T follicular helper cell (primary cell): Measurements from ENCODE around the gene CDX1.

ENCODE experiments used
- DNase-seq: peaks from one replicate; pipeline ENCODE4 v3.0.0-alpha.2; 2020; ENCODE audit warnings: low read depth

Gene CDX1

DNA sequence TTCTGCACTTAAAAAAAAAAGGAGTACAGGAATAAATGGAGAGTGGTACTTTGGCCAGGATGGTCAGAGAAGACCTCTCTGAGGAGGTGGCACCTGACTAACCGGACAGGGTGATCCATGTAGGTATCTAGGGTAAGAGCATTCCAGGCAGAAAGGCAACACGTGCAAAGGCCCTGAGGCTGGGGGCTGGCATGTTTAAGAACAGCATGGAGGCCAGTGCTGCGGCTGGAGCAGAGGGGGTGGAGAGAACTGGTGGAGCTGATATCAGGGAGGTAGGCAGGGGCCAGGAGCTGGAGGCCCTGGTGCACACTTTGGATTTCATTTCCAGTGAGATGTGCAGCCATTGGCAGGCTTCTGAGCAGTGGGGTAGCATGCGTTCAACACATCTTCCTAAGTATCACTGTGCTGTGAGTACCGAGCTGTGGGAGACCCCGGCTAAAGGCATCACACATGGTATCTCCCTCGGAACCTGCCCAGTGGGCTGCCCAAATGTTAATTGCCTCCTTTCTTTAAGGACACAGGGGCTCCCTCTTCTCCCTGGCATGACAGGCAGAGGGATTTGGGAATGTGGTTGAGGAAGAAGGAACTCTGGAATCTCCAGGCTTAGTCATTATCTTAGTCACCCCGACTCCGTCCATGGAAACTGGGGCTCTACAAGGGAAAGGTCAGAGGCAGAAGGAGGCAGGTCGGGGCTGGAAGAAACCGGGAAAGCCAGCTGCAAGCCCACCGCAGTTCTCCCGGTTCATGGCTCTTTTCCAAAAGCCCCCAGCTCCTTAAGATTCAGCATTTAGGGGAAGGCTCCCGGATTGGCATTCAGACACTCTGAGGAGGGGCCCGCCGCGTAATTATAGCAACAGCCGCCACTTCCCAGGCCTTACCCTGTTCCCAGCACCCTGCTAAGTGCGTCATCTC, 41.9 kb downstream of the CDX1 start:
- no peak for DNase-seq

DNA sequence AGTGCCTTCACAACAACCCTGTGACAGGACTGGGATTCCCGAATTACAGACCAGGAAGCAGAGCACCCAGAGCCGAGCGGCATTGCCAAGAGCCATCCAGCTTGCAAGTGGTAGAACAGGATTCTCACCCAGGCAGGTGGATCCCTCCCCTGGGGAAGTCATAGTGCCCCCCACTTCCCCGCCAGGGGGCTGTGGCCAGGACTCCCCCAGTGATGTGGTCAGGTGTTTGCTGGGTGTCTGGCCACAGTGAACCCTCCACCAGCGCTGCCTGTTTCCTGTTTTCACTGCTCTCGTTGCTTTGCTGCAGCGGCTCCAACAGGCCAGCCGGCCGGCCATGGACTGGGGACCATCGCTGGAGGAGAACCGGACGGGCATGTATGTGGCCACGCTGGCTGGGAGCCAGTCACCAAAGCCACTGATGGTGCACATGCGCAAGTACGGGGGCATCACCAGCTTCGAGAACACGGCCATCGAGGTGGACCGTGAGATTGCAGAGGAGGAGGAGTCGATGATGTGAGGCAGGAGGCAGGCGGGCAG, 42.6 kb downstream of the CDX1 start:
- no peak for DNase-seq

DNA sequence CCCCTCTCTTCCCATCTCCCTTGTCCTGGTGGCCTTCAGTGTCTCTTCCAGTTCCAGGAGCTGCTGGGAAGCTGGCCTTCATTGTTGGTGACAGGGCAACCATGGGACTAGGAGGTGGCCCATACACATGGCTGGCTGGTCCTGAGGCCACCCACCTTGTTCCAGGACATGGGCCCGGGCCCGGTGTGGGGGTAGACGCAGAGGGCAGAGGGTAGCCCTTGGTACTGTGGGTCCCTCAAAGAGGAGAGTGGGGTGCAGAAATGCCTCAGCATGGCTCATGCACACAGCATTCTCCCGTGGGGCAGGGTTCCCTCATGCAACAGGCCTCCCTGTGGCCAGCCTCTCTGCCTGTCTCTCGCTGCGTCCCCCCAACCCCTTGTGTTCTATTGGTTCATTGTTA, 44.1 kb downstream of the CDX1 start:
- no peak for DNase-seq

DNA sequence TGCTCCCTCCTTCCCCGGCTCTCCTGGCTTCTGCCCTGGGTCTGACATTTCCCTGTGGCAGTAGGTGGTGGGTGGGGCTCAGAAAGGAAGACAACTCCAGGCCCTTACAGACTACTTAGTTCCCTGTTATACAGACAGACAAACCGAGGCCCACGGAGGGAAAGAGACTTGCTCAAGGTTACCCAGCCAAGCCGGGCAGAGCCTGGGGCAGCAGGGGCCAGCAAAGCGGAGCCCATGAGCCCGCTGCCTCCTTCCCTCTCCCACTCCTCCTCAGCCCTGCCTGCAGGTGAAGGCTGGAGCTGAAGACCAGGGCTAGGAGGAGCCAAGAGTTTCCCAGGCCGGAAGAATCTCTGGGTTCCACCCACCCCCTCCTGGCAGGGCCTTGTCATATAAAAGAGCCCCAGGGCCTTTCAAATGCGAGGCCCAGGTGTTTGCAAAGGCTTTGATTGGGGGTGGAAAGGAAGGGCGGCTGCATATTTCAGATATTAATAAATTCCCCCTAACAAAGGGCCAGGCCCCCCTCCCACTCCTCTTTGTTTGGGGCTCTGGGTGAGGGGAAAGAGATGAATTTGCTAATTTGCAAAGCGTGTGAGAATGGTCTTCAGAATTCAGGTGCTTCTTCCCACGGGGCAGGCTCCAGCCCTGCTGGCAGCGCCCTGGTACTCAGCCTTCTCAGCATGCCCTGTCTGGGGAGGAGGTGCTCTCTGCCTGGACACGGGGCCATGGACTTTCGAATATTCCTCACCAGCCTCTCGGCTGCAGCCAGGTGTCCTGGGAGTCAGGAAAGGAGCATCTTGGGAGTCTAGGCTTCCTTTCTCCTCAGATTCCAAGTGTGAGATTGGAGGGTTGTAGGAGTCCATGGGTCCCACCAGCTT, 44.8 kb downstream of the CDX1 start:
- no peak for DNase-seq

DNA sequence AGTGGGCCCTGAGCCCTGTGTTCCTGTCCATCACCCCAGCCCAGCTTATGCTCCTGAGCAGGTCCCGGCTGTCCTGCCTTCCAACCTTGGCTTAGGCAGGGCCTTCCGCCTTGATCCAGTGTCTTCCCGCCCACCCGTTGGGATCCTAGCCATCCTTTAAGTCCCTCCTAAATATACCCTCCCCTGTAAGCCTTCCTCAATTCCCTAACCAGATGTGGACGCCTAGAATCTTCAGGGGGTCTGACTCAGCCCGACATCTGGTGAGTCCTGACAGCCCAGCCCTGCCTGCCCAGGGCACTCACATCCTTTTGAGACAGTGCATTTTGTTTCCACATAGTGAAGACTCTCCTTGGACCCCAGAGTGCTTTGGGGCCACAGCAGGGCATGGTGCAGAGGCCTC, 47.0 kb downstream of the CDX1 start:
- DNase-seq: no peak

DNA sequence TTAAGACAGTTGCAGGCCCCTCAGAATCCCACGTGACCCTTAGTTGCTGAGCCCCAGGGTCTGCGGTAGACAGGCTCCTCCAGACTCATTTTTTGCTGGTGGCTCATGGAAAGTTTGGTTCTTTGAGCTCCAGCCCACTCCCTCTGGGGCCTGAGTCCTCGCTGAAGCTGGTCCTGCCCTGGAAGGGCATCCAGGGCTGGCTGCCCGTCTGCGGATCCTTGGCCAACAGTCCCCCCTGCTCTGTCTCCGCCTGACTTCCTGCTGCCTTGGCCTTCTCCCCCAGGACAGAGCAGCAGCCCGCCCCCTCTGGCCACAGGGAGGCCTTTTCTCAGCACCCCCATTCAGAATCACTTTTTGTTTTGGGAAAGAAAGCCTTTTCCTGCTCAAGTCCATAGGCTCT, 47.7 kb downstream of the CDX1 start:
- DNase-seq: no peak

DNA sequence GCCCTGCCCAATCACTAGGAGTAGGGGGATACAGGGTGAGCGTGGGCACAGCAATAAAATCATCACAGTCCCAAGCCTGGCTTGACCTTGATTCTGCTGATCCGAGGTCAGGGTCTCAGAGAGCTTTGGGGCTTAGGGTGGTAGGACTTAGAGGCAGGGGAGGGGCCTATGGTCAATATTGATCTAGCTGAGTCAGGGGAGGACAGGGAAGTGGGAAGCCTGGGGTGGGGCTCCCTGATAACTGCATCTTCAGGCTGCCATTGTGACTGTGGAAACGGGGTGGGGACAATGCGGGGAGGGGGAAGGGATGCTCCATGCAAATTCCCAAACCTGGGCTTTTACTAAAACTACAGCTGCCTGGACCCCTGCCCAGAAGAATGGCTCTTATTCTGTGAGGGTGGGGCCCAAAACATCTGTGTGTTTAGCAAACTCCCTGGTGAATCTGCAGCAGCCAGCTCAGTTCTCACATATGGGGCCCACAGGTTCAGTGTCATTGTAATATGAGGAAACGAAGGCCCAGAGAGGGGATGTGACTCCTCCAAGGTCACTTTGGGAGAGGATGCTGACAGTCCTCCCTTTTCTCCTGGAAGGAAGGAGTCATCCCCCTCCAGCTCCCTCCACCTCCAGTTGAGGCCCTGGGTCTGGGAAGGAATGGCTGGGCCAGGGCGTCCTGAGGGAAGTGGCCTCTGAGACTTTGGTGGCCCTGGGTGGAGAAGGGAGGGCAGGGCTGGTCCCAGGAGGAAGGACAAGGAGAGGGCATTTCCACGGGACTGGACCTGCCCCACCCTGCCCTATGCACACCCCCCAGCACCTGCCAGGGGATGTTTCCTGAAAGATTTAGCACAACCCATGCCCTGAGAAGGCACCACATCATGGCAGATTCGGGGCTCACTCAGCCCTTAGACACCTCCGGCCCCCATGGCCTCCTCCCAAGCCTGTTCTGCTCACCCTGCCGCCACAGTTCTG, 49.7 kb downstream of the CDX1 start:
- no peak for DNase-seq

DNA sequence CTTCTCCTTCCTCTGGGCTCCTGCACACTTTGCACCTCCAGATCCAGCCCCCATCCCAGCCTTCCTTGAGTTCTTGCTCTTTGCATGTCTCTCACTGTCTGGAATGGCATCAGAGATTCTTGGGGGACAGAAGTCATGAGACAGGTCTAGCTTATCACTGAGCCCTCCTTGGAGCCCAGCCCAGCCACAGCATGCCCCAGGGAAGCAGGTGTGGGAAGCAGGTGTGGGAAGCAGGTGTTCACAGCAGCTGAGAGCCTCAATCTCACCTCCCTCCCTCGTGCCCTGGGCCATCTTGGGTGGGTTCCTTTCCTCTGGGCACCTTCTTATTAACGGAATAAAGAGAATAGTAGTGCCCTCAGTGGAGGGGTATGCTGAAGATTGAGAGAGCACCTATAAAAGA, 50.5 kb downstream of the CDX1 start:
- DNase-seq: no peak

DNA sequence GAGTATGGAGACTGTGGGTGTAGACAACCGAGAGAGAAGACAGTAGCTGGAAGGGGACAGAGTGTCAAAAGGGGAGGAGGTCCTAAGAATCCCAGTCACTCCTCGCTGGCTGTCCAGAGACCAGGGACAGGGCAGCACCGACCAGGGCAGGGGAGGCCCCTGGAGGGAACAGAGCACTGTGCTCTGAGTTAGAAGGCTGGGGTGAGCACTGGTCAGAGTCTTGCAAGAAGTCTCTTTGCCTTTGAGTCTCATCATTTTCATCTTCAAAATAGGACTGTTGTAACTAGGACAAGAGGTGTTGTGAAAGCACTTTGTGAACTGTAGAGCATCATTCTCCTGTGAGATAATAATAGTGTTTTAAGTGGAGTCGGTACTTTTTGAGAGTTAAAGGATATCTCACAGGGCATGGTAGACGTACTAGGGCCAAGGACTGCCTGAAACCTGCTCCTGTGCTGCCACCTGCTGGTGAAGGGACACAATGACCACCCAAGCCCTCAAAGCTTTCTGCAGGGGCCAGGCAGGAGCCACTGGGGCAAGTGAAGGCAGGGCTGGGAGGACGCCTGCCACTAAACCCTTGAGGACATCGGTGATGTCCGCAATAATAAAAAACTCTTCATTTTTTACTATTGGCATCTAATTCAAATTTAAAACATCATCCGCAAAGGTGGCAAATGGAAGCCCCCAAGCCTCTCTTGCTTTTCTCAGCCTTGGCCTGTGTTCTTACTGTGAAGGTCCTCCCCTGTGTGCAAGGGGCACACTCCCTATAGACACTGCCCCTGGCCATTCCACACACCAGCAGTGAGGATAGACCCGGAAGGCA, 51.5 kb downstream of the CDX1 start:
- peak; percentile 64 for DNase-seq

DNA sequence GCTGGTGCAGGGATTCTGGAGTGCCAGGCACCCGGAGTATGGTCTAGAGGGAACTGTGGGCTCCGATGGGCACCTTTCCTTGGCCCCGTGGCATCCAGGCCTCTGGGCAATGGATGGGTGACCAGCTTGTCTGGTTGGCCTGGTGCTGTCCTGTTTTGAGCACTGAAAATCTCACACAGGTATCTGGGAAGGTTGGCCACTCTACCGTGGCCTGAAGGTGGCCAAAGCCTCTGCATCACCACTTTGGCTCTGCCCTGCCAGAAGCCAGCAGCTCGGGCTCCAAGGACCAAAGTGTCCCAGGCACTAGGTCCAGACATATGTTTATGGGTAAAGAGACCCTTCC, 52.1 kb downstream of the CDX1 start:
- no peak for DNase-seq

DNA sequence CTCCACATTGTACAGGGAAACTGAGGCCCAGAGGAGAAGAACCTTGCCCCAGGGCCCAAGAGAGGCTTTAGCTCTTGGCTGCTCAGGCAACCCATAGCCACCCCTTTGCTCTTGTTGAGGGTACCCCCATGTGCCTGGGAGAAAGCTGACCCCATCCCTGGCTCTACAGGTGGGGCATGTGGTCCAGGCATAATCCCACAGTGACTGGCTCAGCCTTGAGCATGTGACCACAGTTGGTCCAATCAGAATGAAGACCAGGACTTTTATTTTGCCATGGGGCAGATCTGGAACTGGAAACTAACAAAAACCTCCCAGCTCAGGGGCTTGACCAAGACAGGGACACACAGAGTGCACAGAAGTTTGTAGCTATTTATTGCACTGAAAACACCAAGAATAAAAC, 52.6 kb downstream of the CDX1 start:
- DNase-seq: no peak

DNA sequence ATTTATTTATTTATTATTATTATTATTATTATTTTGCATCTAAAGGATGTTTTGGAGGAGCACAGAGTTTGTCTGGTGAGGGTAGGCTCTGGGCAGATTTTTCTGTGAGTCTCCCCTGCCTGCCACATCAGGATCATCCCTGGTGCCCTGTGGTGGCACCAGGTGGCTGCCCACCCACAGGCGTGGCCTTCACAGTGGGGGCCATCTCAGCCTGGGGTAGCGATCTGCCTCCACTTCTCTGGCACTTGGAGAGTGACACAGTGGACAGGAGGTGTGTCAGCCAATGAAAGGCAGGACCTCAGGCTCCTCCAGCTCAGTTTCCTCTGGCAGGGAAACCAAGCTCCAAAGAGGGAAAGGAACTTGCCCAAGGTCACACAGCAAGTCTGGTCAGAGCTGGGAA, 53.3 kb downstream of the CDX1 start:
- DNase-seq: no peak

DNA sequence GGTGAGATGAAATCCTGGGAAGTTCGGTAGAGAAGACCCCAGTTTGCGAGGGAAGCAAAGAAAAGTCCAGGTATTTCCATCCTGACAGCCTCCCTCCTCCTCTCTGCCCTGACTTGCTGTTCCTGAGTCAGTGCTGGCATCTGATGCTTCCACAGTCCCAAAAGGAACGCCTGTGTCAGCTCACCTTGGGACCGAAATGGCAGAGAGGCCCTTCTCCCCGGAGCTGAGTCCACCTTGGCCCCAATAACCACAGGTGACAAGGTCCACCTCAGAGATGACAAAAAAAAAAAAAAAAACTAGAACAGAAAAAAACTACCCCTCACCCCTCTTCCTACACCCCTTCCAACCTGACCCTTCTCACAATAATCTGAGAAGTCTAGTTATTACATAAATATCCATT, 54.9 kb downstream of the CDX1 start:
- DNase-seq: no peak

DNA sequence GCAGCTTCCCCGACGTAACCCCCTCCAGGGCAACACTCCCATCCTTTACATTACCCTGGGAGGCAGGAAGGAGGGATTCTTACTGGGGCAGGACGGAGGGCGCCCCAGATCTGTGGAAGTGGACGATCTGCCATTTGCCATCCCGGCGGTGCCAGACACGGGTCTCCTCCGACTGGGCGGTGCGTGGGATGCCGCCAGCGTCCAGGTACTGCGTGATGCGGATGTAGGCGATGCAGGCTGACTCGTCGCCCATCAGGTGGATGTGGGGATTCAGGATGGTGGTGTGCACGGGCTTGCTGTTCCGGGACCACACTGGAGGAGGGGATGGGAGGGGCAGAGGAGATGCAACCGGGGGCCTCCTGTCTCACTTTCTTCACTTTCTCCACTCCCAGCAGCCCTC, 56.3 kb downstream of the CDX1 start:
- no peak for DNase-seq

DNA sequence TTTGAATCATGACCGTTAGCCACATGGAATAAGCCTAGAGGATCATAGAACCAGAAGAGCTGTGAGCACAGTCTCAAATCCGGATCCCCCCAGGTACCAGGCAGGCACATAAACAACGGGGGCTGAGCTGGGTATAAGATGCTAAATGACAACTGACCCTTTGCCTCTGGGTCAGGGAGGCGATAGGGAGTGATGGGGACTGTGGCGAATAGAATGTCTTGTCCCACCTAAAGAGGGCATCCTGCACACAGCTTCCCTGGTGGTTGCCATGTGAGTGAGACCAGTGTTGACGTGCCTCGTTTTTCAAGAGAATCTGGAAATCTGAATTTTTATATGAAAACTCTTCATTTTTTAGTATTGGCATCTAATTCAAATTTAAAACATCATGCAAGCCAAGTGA, 56.9 kb downstream of the CDX1 start:
- DNase-seq: no peak

DNA sequence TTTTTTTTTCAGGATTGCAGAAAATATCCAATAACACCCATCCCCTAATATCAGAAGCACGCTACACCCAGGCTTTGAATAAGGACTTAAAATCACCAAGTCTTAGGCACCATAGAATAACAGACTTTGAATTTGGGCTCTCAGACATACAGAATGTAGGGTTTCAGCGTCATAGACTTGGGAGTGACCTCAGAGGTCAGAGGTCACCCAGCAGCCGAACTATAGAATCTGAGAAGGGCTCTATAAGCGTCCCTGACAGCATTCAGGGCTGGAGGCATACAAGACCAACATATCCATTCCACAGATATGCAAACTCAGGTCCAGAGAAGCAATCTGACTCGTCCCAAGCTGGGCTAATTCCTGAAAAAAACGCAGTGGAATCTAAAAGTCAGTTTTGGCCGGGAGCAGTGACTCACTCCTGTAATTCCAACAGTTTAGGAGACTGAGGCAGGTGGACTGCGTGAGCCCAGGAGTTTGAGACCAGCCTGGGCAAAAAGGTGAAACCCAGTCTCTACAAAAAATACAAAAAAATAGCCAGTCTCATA, 58.0 kb downstream of the CDX1 start:
- no peak for DNase-seq

DNA sequence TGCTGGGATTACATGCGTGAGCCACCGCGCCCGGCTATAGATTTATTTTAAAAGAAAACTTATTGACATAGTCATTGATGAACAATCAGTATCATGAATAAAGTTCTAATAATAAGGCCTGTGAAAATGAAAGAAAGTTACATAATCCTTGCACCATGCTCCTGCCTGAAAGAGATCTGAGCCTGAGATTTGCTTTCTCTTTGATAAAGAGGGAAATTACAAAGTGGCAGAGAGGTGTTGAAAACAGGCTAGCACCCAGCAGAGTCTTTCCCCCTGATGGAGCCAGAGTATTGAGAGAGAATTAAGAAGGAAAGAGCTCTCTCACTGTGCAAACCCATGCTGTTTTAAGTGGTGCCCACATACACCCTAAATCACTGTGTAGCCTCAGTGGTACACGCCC, 60.5 kb downstream of the CDX1 start:
- no peak for DNase-seq

DNA sequence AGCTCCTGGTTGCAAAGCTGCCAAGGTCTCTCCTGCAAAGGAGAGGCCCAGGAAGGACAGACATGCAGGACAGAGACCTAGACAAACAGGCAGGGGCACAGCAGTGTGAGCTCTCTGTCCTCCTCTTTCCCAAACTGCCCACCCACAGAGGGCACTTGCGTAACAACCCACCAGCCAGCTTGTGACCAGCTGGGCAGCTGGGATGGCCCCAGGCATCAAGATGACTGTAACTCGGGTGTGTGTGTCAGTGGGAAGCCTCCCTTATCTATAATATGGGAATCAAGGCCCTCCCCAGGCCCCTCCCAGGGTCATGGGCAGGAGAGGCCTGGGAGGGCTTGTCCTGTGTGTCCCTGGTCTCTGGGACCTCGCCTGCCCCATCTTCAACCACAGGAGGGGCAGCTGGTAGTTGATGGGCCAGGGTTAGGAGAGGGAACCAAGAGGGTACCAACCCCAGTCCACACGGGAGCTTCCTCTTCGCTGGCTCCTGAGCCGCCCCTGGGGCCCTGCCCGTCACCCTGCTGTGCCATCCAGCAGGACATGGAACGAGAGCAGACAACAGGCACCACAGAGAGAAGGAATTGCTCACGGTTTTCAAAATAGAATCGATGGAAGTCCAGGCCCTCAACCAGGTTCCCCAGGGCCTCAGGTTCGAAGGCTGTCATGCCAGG, 61.2 kb downstream of the CDX1 start:
- no peak for DNase-seq

DNA sequence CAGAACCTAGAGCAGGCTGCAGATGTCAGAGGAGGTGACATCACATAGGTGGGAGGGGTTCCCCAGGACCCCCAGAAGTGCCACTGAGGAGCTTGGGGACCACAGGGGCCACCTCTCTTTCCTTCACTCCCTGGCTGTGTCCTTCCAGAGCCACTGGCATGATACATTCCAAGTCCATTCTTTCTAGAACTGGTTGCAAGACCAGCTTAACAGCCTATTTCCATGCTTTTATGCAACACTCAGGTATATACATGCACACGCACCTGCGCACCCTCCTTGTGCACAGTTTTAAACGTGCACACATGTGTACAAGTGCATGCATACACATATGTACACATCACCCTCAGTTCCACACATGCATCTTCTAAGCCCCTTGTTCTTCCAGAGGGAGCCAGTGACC, 63.0 kb downstream of the CDX1 start:
- no peak for DNase-seq

DNA sequence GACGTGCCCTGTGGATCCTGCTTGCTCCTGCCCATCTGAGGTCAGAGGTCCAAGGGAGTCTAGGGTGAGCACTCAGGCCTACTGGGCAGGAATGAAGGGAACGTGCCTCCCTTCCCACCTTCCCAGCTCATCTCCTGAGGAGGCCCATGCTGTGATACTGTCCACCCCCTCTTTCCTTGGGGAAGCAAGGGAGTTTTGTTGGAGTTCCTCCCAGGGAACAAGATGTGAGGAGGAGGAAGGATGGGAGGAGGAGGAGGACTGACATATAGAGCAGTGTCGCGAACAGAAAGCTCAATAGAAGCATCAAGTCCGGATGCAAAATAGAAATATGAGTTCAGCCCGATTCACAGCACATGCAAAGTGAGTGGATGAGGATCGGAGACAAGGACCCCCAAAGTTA, 64.3 kb downstream of the CDX1 start:
- DNase-seq: no peak
